HG02642 (cell line): ENCODE results near the gene GUK1.
"Not testable (repeated sequence)": the region's sequence is repeated elsewhere in the genome, so short reads cannot be mapped to it uniquely, and the experiment has no call there.

Experiments used
- ATAC-seq: cut with Tn5 transposase; IDR thresholded peaks from one replicate; pipeline ENCODE4 v1.9.1; 2021; ENCODE audit warnings: mild to moderate bottlenecking; ENCODE audit not compliant: unreplicated experiment, poor library complexity

Gene GUK1

GRCh38 chr1:228104526-228105269 lies 35.4 kb upstream of the GUK1 start:
- ATAC-seq: no peak

DNA sequence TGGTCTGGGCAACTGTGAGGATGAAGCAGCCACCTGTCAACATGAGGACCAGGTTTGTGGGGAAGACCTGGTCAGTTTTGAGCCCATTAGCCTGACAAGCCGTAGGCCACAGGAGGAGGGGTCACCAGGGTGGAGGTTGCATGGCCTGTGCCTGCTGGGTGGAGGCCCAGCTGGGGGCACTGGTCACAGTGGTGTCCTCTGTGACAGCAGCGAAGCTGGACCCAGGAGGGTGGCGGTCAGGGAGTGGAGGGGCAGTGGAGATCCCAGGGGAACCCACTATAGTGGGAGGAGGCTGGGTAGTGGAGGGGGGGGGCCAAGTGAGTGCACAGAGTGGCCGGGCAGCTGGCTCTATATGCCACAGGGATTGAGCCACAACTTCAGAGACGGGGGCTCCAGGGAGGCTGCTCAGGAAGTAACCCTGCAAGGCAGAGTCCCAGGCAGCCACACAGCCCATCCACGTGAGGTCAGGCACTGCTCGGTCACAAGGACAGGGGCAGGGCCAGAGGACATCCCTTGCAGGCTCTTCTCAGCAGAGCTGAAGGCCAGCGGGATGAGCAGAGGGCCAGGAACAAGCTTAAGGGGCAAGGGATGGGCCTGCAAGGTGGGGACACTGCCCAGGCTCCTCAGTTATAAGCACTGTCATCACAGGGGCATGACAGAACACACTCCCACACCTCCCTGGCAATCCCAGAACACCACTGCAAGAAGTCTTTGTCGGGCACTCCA lies 34.6 kb upstream of the GUK1 start:
- ATAC-seq: no peak

DNA sequence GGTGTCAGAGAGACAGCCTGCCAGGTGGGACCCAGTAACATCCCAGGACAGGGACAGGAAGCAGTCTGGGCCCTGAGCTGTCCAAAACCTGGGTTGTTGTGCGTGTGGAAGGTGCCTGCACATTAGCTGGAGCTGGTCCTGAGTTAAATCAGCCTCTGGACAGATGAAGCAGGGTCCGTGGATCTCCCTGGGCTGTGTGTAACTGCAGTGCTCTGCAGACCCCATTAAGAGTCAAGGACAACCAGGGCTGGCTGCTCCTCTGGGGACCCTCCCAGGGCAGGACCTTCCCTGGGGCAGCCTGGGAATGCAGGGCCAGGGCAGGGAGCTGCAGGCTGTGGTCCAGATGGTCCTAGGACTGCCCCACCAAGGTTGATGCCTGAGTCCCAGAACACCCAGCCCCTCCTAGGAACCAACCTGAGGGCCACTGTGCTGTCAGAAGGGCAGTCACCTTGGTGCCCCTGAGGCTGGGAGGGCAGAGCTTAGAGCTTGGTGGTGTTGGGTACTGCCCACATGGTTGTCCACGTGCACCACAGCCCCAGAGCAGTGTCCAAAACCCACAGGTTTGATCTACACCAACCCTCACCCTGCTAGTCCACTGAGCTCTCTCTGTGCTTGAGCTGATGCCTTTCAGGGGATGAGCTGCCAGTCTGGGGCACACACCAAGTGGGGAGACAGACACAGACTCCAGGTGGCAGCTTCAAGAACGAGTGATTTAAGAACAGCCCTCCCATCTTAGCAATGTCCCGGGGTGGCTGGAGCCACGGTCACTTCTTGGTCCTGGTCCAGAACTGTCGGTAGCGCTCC lies 33.9 kb upstream of the GUK1 start:
- ATAC-seq: no peak

- no peak for ATAC-seq
Measured at GRCh38 chr1:228106800-228107054, 33.4 kb upstream of the GUK1 start.

DNA sequence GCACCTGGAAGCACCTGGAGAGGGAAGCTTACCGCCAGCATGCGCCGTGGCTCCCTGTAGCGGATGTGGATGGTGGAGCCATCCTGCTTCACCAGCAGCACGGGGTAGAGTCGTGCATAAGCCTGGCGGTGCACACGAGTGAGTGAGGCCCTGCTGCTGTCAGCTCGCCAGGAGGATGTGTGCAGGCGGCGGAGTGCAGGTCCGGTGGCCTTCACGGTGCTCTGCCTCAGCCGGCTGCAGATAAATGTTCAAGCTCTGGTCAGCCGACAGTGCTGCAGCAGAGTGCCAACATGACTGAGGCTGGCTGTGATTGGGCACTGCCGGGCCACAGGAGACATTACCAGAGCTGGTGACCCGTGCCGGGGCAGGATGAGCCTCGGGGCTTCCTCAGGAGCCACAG lies 32.4 kb upstream of the GUK1 start:
- ATAC-seq: no peak

- ATAC-seq: no peak
Measured at GRCh38 chr1:228108055-228108690, 31.9 kb upstream of the GUK1 start.

DNA sequence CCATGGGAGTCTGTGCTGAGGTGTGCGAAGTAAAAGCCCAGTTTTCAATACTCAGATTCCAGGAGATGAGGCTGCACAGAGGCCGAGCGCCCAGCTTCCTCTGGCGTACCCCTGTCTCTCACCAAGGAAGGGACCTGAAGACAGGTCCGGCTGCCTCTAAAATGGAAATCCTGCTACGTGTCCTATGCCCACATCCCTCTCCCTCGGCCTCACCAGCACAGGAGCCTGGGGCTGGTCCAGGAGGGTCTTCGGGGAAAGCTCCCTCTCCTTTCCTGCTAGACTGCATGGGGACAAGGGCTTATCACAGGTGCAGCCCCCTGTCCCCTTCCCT lies 31.4 kb upstream of the GUK1 start:
- ATAC-seq: no peak

GRCh38 chr1:228109073-228109961 lies 30.8 kb upstream of the GUK1 start, which contains the start of gene MRPL55:
TSS of gene MRPL55 (minus strand) at chr1:228109299. CDS start at chr1:228108260, 1,039 bp downstream.
- peak; percentile 90 for ATAC-seq

DNA sequence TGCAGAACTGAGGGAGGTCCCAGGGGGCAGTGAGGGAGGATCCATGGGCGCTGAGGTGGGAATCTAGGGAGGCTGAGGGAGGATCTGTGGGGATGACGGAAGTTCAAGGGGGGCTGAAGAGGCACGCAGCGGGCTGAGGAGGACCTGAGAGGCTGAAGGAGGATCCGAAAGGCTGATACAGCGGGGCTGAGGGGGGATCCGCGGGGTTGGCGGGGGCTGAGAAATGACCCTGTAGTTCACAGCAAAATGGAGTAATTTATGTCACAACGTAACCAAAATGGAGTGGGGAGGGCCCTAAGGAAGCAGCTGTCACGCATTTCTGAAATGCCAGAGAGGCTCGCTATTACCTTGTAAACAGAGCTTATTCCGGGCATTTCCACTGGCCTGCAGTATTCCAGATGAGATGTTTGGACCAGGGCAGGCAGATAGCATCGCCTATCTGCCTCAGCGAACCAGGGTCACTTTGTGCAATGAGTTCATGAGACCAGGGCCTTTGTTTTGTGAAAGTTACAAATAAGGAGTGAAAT lies 30.1 kb upstream of the GUK1 start:
- peak; percentile 1 for ATAC-seq

DNA sequence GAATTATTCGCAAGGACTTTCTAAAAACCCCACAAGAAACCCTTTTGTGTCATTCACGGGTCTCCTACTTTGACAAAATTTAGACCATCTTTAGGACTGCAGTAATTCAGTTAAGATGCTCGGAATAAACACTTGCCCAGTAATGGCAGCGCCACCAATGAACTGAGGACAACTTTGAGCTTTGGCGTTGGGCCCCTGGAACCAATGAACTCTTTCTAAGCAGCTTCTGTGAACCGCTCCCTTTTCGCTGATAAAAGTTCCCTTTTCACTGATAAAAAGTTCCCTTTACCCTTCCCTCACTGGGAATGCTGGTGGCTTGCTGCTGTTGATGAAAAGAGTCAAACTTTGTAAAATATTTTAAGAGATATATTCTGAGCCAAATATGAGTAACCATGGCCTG lies 29.5 kb upstream of the GUK1 start:
- no peak for ATAC-seq

GRCh38 chr1:228111315-228111714 lies 28.8 kb upstream of the GUK1 start:
- not testable (repeated sequence) for ATAC-seq

DNA sequence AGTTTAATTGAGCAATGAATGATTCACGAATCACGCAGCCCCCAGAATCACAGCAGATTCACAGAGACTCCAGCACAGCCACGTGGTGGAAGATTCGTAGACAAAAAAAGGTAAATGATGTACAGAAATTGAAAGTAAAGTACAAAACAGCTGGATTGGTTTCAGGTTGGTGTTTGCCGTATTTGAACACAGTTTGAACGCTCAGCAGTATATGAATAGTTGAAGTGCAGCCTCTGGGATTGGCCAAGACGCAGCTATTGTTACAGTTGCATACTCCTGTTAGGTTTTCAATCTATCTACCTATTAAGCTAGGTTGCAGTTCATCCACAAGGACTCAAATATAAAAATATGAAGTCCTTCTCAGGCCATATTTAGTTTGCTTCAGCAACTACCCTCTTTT lies 27.9 kb upstream of the GUK1 start:
- ATAC-seq: no peak

GRCh38 chr1:228112617-228113016 lies 27.5 kb upstream of the GUK1 start:
- ATAC-seq: no peak

- ATAC-seq: no peak
Measured at GRCh38 chr1:228114827-228115226, 25.3 kb upstream of the GUK1 start.

DNA sequence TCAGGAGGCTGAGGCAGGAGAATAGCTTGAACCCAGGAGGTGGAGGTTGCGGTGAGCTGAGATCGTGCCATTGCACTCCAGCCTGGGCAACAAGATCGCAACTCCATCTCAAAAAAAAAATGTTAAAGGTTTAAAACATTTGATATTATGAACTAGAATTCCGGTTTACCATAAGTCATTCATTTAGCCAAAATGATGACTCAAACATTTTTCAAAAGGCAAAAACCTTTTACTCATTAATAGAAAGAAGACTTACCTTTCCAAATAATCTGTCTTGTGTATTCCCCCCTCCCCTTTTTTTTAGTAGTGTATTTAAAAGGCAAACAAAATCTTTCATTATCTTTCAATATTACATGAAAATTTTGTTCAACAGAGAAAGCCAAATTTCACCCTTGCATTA lies 22.7 kb upstream of the GUK1 start:
- no peak for ATAC-seq

DNA sequence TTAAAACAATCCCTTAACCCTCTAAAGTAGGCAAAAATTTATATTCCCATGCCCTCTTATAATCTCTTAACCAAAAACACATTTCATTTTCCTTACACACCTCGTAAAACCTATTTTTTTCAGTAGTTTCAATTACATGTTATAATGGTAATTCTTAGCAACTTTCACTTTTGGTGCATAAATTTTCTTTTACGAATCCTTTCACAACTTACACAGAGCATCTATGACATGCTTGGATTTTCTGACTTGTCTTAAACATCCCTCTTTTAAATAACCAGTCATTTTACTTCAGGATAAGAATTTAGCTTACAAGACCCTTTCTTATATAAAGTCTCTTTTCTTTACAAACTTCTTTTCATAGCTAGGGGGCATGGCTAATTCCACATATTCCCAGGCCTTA lies 22.0 kb upstream of the GUK1 start:
- ATAC-seq: no peak

GRCh38 chr1:228120351-228120750 lies 19.7 kb upstream of the GUK1 start:
- ATAC-seq: no peak

GRCh38 chr1:228120857-228121489 lies 19.1 kb upstream of the GUK1 start:
- no peak for ATAC-seq

DNA sequence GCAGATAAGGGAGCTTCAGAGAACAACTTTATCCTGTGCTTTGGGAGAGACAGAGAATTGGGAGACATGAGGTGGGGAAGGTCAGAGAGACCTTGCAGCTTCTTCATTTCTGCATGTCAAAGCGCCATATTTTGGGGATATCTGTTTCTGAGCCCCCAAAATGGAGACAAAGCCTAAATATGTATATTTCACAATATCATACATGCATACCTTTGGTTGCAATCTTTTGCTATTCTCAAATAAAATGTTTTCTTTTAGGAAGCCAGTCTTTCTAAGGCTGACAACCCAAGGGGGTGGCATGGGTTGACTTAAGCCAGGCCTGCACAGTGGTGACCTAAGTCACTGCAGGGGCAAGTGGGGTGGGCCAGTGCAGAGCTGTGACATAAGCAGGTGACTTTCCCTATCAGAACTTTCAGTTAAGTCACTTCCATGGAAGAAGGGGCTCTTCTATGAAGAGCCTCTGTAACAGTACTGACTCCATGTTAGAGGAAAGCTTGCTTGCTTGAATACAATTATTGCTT lies 17.1 kb upstream of the GUK1 start:
- no peak for ATAC-seq
